K562 (cell line): ENCODE results near the gene NCOA3. TPM values are rescaled to one million over a fixed set of nuclear protein-coding genes. Genes with fewer than 3 reads are reported as not detected.

Experiments used
- ARHGAP35 ChIP-seq: fragments of 450-650 bp; IDR thresholded peaks from 2 replicates; pipeline ENCODE4 v1.6.1; 2018; ENCODE audit not compliant: partially characterized antibody
- ARID3A ChIP-seq: IDR thresholded peaks from 2 replicates; pipeline ENCODE4 v1.6.1; 2012; ENCODE audit warnings: low read depth, low read length, improper control_type of control experiment, borderline replicate concordance
- ATF3 ChIP-seq, 2 experiments: fragments of 450-650 bp in 1 of 2; sonication (generic) in 1 of 2; formaldehyde crosslinking in 1 of 2; IDR thresholded peaks in 1 of 2; conservative IDR thresholded peaks in 1 of 2; 2 replicates each; pipeline versions ENCODE4 v1.6.1 to v1.8.1; 2016 to 2023; ENCODE audit warnings: mild to moderate bottlenecking in 2 of 2, moderate library complexity in 2 of 2, inconsistent platforms in 1 of 2, missing genetic modification reagents in 1 of 2
- ATF7 ChIP-seq: fragments of 450-650 bp; IDR thresholded peaks from 2 replicates; pipeline ENCODE4 v1.7.1; 2014; ENCODE audit warnings: mild to moderate bottlenecking, moderate library complexity
- BDP1 ChIP-seq: IDR thresholded peaks from 3 replicates; pipeline ENCODE4 v1.6.1; 2011; ENCODE audit not compliant: insufficient read length, insufficient read depth
- CBX3 ChIP-seq, 2 experiments: IDR thresholded peaks; 1 replicate in 1 of 2; 2 replicates in 1 of 2; pipeline ENCODE4 v1.6.1; 2012; ENCODE audit warnings: inconsistent platforms in 2 of 2, low read length in 2 of 2, borderline replicate concordance in 1 of 2, control low read depth in 1 of 2
- GABPB2 ChIP-seq: fragments of 250-450 bp; sonication (Bioruptor Pico); conservative IDR thresholded peaks from 2 replicates; pipeline ENCODE4 v1.5.1; 2021; ENCODE audit warnings: mild to moderate bottlenecking
- KLF6 ChIP-seq: fragments of 250-450 bp; sonication (Bioruptor Pico); IDR thresholded peaks from 2 replicates; pipeline ENCODE4 v1.4.0; 2020; ENCODE audit warnings: mild to moderate bottlenecking, moderate library complexity, borderline replicate concordance
- NFXL1 ChIP-seq: fragments of 450-650 bp; formaldehyde crosslinking; IDR thresholded peaks from 2 replicates; pipeline ENCODE4 v1.4.0; 2021; ENCODE audit warnings: mild to moderate bottlenecking
- RNF2 ChIP-seq: sonication (generic); IDR thresholded peaks from 2 replicates; pipeline ENCODE4 v1.6.1; 2016
- SMARCA4 ChIP-seq: fragments of 450-650 bp; IDR thresholded peaks from 2 replicates; pipeline ENCODE4 v1.6.1; 2016
- SMARCA5 ChIP-seq: fragments of 450-650 bp; IDR thresholded peaks from 2 replicates; pipeline ENCODE4 v1.6.1; 2016
- TRIM25 ChIP-seq: fragments of 450-650 bp; IDR thresholded peaks from 2 replicates; pipeline ENCODE4 v1.7.0; 2016; ENCODE audit warnings: borderline replicate concordance
- TSHZ1 ChIP-seq: fragments of 250-450 bp; sonication (Bioruptor Pico); IDR thresholded peaks from 2 replicates; pipeline ENCODE4 v1.4.0; 2020; ENCODE audit warnings: mild to moderate bottlenecking, moderate library complexity
- U2AF2 ChIP-seq: fragments of 200-400 bp; formaldehyde crosslinking; optimal IDR thresholded peaks from 2 replicates; pipeline ENCODE3; 2017; ENCODE audit warnings: low read depth, mild to moderate bottlenecking, low read length
- ZNF785 ChIP-seq: fragments of 250-450 bp; sonication (Bioruptor Pico); IDR thresholded peaks from 2 replicates; pipeline ENCODE4 v1.4.0; 2020; ENCODE audit warnings: mild to moderate bottlenecking
- polyA plus RNA-seq, 8 experiments: library from polyadenylated mRNA; depleted of rRNA in 4 of 8; stranded (reverse) in 5 of 8; unstranded in 3 of 8; fragments of >200 nt; fragmentation: Nextera tagmentation in 2 of 8; fragmentation: Illumina TruSeq in 1 of 8; extraction: Ambion mirVana in 2 of 8; extraction: Trizol in 1 of 8; gene quantifications; 2 replicates each; pipeline versions ENCODE4 v1.2.1 to v1.2.3, GENCODE V29; 2011 to 2014; ENCODE audit warnings: inconsistent platforms in 1 of 8, missing spikeins in 1 of 8
- total RNA-seq, 7 experiments: library from RNA; depleted of rRNA in 6 of 7; stranded (reverse); fragments of >200 nt in 6 of 7; fragmentation: Illumina TruSeq in 2 of 7; extraction: Trizol in 2 of 7; gene quantifications; 2 replicates each; pipeline versions ENCODE4 v1.2.1 to v1.2.3, GENCODE V29; 2011 to 2021; ENCODE audit warnings: low replicate concordance in 1 of 7

The NCOA3 gene
- total and polyA plus RNA-seq, 9 of the 15 experiments (the other 6 are each of a cell fraction or from before 2014, with no cell fraction given): 3.2 to 24.3 (median 14.4) TPM

DNA sequence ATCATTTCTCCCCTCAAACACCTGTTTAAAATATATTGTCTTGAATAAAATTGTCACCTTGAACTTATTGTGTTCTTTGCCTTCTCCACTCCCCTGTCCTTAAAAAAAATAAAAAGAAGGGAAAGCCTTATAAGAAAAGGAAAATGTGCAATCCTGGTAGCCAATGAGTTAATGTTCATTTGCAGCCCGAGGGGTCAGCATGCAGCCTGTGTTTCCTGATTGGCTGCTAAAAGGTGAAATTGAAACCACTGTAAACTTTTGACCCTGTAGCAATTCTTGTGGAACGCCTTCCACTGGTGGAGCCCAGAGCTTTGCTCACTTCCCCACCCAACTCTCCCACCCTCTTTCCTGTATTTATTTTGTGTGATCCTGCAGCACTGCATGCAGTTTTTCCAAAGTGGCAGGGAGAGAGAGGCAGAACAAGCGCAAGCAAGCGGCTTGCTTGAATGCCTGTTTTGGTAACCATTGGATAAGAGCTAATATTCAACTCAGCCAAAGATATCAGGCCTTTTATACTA, 74.9 kb downstream of the NCOA3 start (continued):
- no peak for TF ChIP-seq TRIM25
- no peak for TF ChIP-seq ARHGAP35
- no peak for TF ChIP-seq ARID3A
- no peak for TF ChIP-seq KLF6 (CRISPR knock-in tag)
- TF ChIP-seq SMARCA5: no peak
- 0 out of 2 replicates have a peak, but pooled peaks have one; percentile 28 for TF ChIP-seq SMARCA4
- TF ChIP-seq CBX3 (IDR thresholded peaks at IDR 0.05; ENCODE audit: borderline replicate concordance in 1 of 2, low read length in 2 of 2): peak in 1 of 2 experiments; percentile 55; a peak in 1 of 3 replicates
- TF ChIP-seq RNF2: peak; percentile 67
- no peak for TF ChIP-seq TSHZ1 (CRISPR knock-in tag)
- no peak for TF ChIP-seq GABPB2
- no peak for TF ChIP-seq ATF3 (IDR thresholded peaks at IDR 0.05)
- no peak for TF ChIP-seq ATF3 (CRISPR knock-in tag; conservative IDR thresholded peaks at IDR 0.05)
- no peak for TF ChIP-seq ATF7
- no peak for TF ChIP-seq ZNF785
- no peak for TF ChIP-seq BDP1
- no peak for TF ChIP-seq U2AF2
- no peak for TF ChIP-seq NFXL1 (CRISPR knock-in tag)
